IMR-90 (cell line): ENCODE data around the gene DYNLRB2. TPM values are rescaled to one million over a fixed set of nuclear protein-coding genes. Genes with fewer than 3 reads are reported as not detected.

Experiments
- ATAC-seq: fragments of 200-7000 bp; cut with Tn5 transposase; 2 replicates; pipeline ENCODE4 v1.9.1; 2020; ENCODE audit warnings: low read depth, mild to moderate bottlenecking, moderate library complexity
- BruUV-seq: library from RNA; stranded (reverse); fragments of 400-500 nt; replicated peaks from 2 replicates; lab custom pipeline; 2021; lab: Mats Ljungman, UMichigan
- CTCF ChIA-PET: fragments of 300-600 bp; formaldehyde crosslinking; extraction: SDS; loops from one replicate; lab custom pipeline; 2021; ENCODE audit warnings: antibody characterized with exemption; lab: Yijun Ruan, JAX
- POLR2A ChIA-PET: fragments of 300-600 bp; sonication (Branson Sonifier 250); formaldehyde crosslinking; loops from one replicate; lab custom pipeline; 2022; ENCODE audit warnings: antibody characterized with exemption; ENCODE audit not compliant: unreplicated experiment; lab: Charles Lee
- DNase-seq: peaks from one replicate; pipeline ENCODE4 v3.0.0; 2013
- H2AFZ ChIP-seq: replicated peaks from 2 replicates; pipeline ENCODE3; 2013; ENCODE audit warnings: low read length, mild to moderate bottlenecking; ENCODE audit not compliant: poor library complexity
- H2AK5ac ChIP-seq: 2 replicates; pipeline ENCODE4 v1.6.1; 2013; ENCODE audit warnings: low read depth, low read length, inconsistent platforms
- H2AK9ac ChIP-seq: replicated peaks from 2 replicates; pipeline ENCODE3; 2013; ENCODE audit warnings: mild to moderate bottlenecking, low read depth, low read length, moderate library complexity; ENCODE audit not compliant: poor library complexity
- H2BK120ac ChIP-seq: 2 replicates; pipeline ENCODE4 v1.6.1; 2013; ENCODE audit warnings: low read depth, low read length, inconsistent platforms
- H2BK15ac ChIP-seq: 3 replicates; pipeline ENCODE4 v1.6.1; 2013; ENCODE audit warnings: low read depth, low read length, inconsistent platforms
- H2BK20ac ChIP-seq: 2 replicates; pipeline ENCODE4 v1.6.1; 2013; ENCODE audit warnings: low read depth, mild to moderate bottlenecking, inconsistent platforms, low read length, moderate library complexity
- H2BK5ac ChIP-seq: 2 replicates; pipeline ENCODE4 v1.6.1; 2013; ENCODE audit warnings: mild to moderate bottlenecking, low read depth, low read length, inconsistent platforms; ENCODE audit not compliant: poor library complexity, severe bottlenecking
- H3K14ac ChIP-seq: replicated peaks from 2 replicates; pipeline ENCODE4 v1.6.1; 2013; ENCODE audit warnings: low read depth, low read length, inconsistent platforms
- H3K18ac ChIP-seq: 2 replicates; pipeline ENCODE4 v1.6.1; 2013; ENCODE audit warnings: low read depth, low read length, control low read depth
- H3K23ac ChIP-seq: 2 replicates; pipeline ENCODE4 v1.6.1; 2013; ENCODE audit warnings: low read depth, low read length, inconsistent platforms
- H3K27ac ChIP-seq: 2 replicates; pipeline ENCODE4 v1.5.1; 2013; ENCODE audit warnings: mild to moderate bottlenecking, control low read depth, low read length; ENCODE audit not compliant: insufficient read depth
- H3K27me3 ChIP-seq: 2 replicates; pipeline ENCODE4 v1.6.1; 2013; ENCODE audit warnings: low read length; ENCODE audit not compliant: control insufficient read depth, insufficient read depth
- H3K36me3 ChIP-seq: 2 replicates; pipeline ENCODE4 v1.6.1; 2013; ENCODE audit warnings: low read length, mixed read lengths; ENCODE audit not compliant: control insufficient read depth, insufficient read depth
- H3K4ac ChIP-seq: 2 replicates; pipeline ENCODE4 v1.6.1; 2013; ENCODE audit warnings: low read depth, low read length, inconsistent platforms
- H3K4me1 ChIP-seq: 2 replicates; pipeline ENCODE4 v1.6.1; 2013; ENCODE audit warnings: low read length, mixed read lengths; ENCODE audit not compliant: control insufficient read depth, insufficient read depth
- H3K4me2 ChIP-seq: 2 replicates; pipeline ENCODE4 v1.6.1; 2013; ENCODE audit warnings: low read depth, mild to moderate bottlenecking, control low read depth, low read length, moderate library complexity
- H3K4me3 ChIP-seq: 2 replicates; pipeline ENCODE4 v1.5.1; 2013; ENCODE audit warnings: low read depth, mild to moderate bottlenecking, control low read depth, low read length, moderate library complexity; ENCODE audit not compliant: insufficient read depth
- H3K56ac ChIP-seq: 2 replicates; pipeline ENCODE4 v1.6.1; 2013; ENCODE audit warnings: low read length, inconsistent platforms; ENCODE audit not compliant: insufficient read depth; ENCODE audit errors: extremely low read depth
- H3K79me1 ChIP-seq, 2 experiments: 2 replicates each; pipeline ENCODE4 v1.6.1; 2013; ENCODE audit warnings: low read length in 2 of 2, inconsistent platforms in 1 of 2, low read depth in 1 of 2
- H3K9ac ChIP-seq: 2 replicates; pipeline ENCODE4 v1.6.1; 2013; ENCODE audit warnings: low read depth, low read length, control low read depth
- H3K9me1 ChIP-seq: 2 replicates; pipeline ENCODE4 v1.6.1; 2013; ENCODE audit warnings: low read length, inconsistent platforms; ENCODE audit not compliant: insufficient read depth
- H3K9me3 ChIP-seq: 2 replicates; pipeline ENCODE4 v1.6.1; 2013; ENCODE audit warnings: low read length; ENCODE audit not compliant: control insufficient read depth, insufficient read depth
- H4K20me1 ChIP-seq: 2 replicates; pipeline ENCODE4 v1.6.1; 2013; ENCODE audit warnings: low read length, inconsistent platforms; ENCODE audit not compliant: insufficient read depth
- H4K5ac ChIP-seq: 2 replicates; pipeline ENCODE4 v1.6.1; 2013; ENCODE audit warnings: mild to moderate bottlenecking, low read depth, low read length, control low read depth
- H4K8ac ChIP-seq, 2 experiments: 2 replicates each; pipeline ENCODE4 v1.6.1; 2013; ENCODE audit warnings: low read depth in 2 of 2, low read length in 2 of 2, control low read depth in 1 of 2, inconsistent platforms in 1 of 2
- H4K91ac ChIP-seq: 2 replicates; pipeline ENCODE4 v1.6.1; 2013; ENCODE audit warnings: low read depth, low read length, inconsistent platforms; ENCODE audit not compliant: insufficient read depth
- BHLHE40 ChIP-seq: fragments of 150-350 bp; IDR thresholded peaks from 2 replicates; pipeline ENCODE4 v1.6.1; 2016; ENCODE audit warnings: mild to moderate bottlenecking, low read depth, low read length
- CEBPB ChIP-seq: IDR thresholded peaks from 2 replicates; pipeline ENCODE4 v1.6.1; 2012; ENCODE audit warnings: low read depth, low read length, improper control_type of control experiment
- CHD1 ChIP-seq: IDR thresholded peaks from 2 replicates; pipeline ENCODE4 v1.6.1; 2012; ENCODE audit warnings: low read depth, low read length, improper control_type of control experiment
- FOS ChIP-seq: fragments of 150-350 bp; IDR thresholded peaks from 2 replicates; pipeline ENCODE4 v1.6.1; 2016; ENCODE audit warnings: low read depth, low read length
- MAFK ChIP-seq: IDR thresholded peaks from 2 replicates; pipeline ENCODE4 v1.6.1; 2012; ENCODE audit warnings: low read depth, low read length, improper control_type of control experiment
- MAZ ChIP-seq: IDR thresholded peaks from 2 replicates; pipeline ENCODE4 v1.6.1; 2012; ENCODE audit warnings: low read depth, mild to moderate bottlenecking, low read length, improper control_type of control experiment, moderate library complexity, borderline replicate concordance
- NFE2L2 ChIP-seq: fragments of 150-350 bp; IDR thresholded peaks from 2 replicates; pipeline ENCODE4 v1.6.1; 2016; ENCODE audit warnings: low read depth, mild to moderate bottlenecking, low read length
- POLR2A ChIP-seq: IDR thresholded peaks from 2 replicates; pipeline ENCODE4 v1.6.1; 2012; ENCODE audit warnings: mild to moderate bottlenecking, low read depth, low read length
- RAD21 ChIP-seq: IDR thresholded peaks from 2 replicates; pipeline ENCODE4 v1.6.1; 2012; ENCODE audit warnings: low read length, improper control_type of control experiment
- RCOR1 ChIP-seq: IDR thresholded peaks from 2 replicates; pipeline ENCODE4 v1.6.1; 2012; ENCODE audit warnings: mild to moderate bottlenecking, low read length, improper control_type of control experiment; ENCODE audit not compliant: insufficient replicate concordance
- RFX5 ChIP-seq: IDR thresholded peaks from 2 replicates; pipeline ENCODE4 v1.8.0; 2012; ENCODE audit warnings: low read depth, mild to moderate bottlenecking, low read length, moderate library complexity
- WGBS, 2 experiments: methylation state at CpG; one replicate each; pipeline versions ENCODE4 v1.1.5 to v1.1.7; 2013; ENCODE audit warnings: missing lambda C conversion rate in 2 of 2; ENCODE audit not compliant: insufficient read length in 1 of 2; ENCODE audit errors: extremely low coverage in 2 of 2; 5-methylcytosine and 5-hydroxymethylcytosine counted together
- dilution Hi-C: fragments of 300-500 bp; cut with HindIII; formaldehyde crosslinking; loops from one replicate; pipeline ENCODE4 v1.14.3; 2018; ENCODE audit warnings: low sequenced_read_pairs; ENCODE audit not compliant: unreplicated experiment
- in situ Hi-C: fragments of 300-500 bp; cut with MboI; formaldehyde crosslinking; loops from 3 replicates; pipeline ENCODE4 v1.14.3; 2019; ENCODE audit warnings: low sequenced_read_pairs, inconsistent platforms, mixed read lengths
- intact Hi-C: fragments of 100-400 bp; cut with micrococcal nuclease; formaldehyde crosslinking; loops from 2 replicates; pipeline ENCODE4 v1.10.0; 2022
- polyA plus RNA-seq, 3 experiments: library from polyadenylated mRNA; depleted of rRNA; stranded (reverse); fragments of >200 nt; gene quantifications; 2 replicates each; pipeline ENCODE4 v1.2.3, GENCODE V29; 2012; ENCODE audit warnings: low replicate concordance in 1 of 3
- total RNA-seq: library from RNA; depleted of rRNA; stranded (reverse); fragments of >200 nt; gene quantifications from 2 replicates; pipeline ENCODE4 v1.2.3, GENCODE V29; 2012
- TF ChIP-seq, protein P1 (sequence below): conservative IDR thresholded peaks from 2 replicates; pipeline ENCODE4 v1.5.1; 2012; ENCODE audit warnings: mild to moderate bottlenecking, low read depth, low read length, improper control_type of control experiment

The DYNLRB2 gene
- total and polyA plus RNA-seq, 2 of the 4 experiments (the other 2 are of a cell fraction) = not detected

- intact Hi-C loops (no loop called here), in situ Hi-C loops (no loop called here), dilution Hi-C loops (no loop called here)
- Histone ChIP-seq H4K8ac (no peak overlapping the region), H3K9me1 (no peaks in the 10 kb centered on the region), H2AK5ac (no peak overlapping the region), H4K91ac (no peak overlapping the region), H3K27ac (no peak overlapping the region), H3K79me1 (no peaks in the 10 kb centered on the region), H3K4me1 (no peaks in the 10 kb centered on the region), H3K4me2 (no peak overlapping the region), H3K14ac (no peak overlapping the region), H3K4me3 (no peak overlapping the region), H3K23ac (no peak overlapping the region), H4K5ac (no peak overlapping the region), H3K18ac (no peak overlapping the region), H2BK20ac (no peak overlapping the region), H3K4ac (no peak overlapping the region), H4K20me1 (no peaks in the 10 kb centered on the region), H3K56ac (no peak overlapping the region), H2AK9ac (no peak overlapping the region), H3K9me3 (no peaks in the 10 kb centered on the region), H2BK120ac (no peak overlapping the region), H2AFZ (no peak overlapping the region), H3K9ac (no peak overlapping the region), H3K27me3 (no peaks in the 10 kb centered on the region), H2BK5ac (no peak overlapping the region), H3K36me3 (no peaks in the 10 kb centered on the region), H2BK15ac (no peak overlapping the region)
- no CpG with 5 or more reads among the region's 7 CpGs for WGBS, 2 experiments
- DNase-seq (peak; percentile 11), ATAC-seq (no peak)
- CTCF ChIA-PET = interaction anchor here (1.4 kb wide), 1 partner anchor 8 kb away, joined by 9 read pairs; no protein-coding TSS in a partner anchor
- POLR2A ChIA-PET = no interaction called here
- no peak for TF ChIP-seq FOS
- TF ChIP-seq RAD21 = no peak
- no peak for TF ChIP-seq RCOR1
- TF ChIP-seq MAFK = no peak
- TF ChIP-seq BHLHE40 = no peak
- TF ChIP-seq RFX5 = no peak
- TF ChIP-seq CHD1 = no peak
- TF ChIP-seq MAZ = no peak
- TF ChIP-seq POLR2A = no peak
- no peak for TF ChIP-seq CEBPB
- no peak for TF ChIP-seq NFE2L2
- TF ChIP-seq, protein P1, sequence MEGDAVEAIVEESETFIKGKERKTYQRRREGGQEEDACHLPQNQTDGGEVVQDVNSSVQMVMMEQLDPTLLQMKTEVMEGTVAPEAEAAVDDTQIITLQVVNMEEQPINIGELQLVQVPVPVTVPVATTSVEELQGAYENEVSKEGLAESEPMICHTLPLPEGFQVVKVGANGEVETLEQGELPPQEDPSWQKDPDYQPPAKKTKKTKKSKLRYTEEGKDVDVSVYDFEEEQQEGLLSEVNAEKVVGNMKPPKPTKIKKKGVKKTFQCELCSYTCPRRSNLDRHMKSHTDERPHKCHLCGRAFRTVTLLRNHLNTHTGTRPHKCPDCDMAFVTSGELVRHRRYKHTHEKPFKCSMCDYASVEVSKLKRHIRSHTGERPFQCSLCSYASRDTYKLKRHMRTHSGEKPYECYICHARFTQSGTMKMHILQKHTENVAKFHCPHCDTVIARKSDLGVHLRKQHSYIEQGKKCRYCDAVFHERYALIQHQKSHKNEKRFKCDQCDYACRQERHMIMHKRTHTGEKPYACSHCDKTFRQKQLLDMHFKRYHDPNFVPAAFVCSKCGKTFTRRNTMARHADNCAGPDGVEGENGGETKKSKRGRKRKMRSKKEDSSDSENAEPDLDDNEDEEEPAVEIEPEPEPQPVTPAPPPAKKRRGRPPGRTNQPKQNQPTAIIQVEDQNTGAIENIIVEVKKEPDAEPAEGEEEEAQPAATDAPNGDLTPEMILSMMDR = no peak
- BruUV-seq = no TSS peak
These were observed 22.4 kb upstream of the DYNLRB2 start for GRCh38 chr16:80518436-80518835.
